Activated CD4-positive, alpha-beta T cell treated with anti-CD3 and anti-CD28 coated beads, Interleukin-2, amount 50 U/mL, for 48 hours (primary cell): Measurements from ENCODE around the gene ARHGEF10L.

Source experiments
- DNase-seq, 2 experiments: peaks; one replicate each; pipeline ENCODE4 v3.0.0-alpha.2; 2020

ARHGEF10L gene

DNA sequence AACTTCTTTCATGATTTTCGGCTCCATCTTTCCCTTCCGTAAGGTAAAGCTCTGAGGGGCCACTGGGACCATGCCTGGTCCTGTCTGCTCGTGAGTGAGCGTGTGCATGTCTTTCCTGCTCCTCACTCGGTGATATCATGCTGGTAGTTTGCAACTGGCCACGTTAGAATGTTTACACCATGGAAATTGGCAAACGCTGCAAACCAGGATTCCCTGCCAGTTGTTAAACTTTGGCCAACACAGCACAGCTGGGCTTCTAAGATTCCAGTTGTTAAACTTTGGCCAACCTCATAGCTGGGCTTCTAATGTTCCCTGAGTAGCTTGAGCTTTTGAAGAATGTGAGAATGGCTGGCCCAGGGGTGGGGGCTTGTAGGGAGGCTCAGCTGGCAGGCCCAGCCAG lies 147.6 kb downstream of the ARHGEF10L start:
- no peak for DNase-seq

DNA sequence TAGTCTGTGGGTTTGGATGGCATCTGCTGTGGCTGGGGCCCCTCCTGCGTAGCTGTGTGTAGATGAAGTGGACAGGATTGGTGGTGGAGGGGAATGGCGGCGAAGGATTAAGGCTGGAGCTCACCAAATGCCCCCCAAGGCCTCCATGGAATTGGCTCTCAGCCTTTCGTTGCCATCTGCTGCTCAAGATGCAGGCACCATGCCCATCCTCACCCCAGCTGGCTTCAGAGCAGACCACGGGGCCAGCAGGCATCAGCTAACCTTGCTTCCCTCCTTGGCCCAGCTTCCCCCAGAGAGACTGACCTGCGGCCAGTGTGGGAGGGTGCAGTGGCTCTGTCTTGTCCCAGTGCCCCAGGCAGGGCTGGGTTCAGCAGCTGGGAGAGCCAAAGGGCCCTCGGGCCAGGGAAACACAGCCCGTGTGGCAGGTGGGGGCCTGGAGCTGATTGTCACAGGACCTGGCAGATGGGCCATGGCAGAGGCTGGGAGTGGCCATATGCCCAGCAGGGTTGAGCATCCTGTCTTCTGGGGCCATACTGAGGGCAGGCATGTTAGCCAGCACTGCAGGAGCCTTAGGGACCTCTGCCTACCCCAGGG lies 148.8 kb downstream of the ARHGEF10L start:
- DNase-seq: no peak

DNA sequence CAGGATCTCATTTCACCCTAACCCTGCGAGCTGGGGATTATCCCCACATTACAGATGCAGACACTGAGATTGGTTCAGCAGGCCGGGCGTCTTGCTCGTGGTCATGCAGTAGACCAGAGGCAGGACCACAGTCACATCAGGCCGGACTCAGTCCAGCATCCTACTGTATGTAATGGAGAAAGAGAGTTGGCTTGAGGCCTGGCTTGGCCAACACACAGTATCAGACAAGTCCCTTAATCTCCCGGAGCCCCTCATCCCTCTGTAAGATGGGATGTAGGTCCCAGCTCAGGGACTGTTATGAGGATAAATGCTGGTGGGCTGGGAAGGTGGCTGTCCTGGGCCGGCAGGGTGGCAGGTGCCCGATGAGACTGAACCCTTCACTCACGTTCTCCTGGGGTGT lies 149.5 kb downstream of the ARHGEF10L start:
- DNase-seq: no peak

DNA sequence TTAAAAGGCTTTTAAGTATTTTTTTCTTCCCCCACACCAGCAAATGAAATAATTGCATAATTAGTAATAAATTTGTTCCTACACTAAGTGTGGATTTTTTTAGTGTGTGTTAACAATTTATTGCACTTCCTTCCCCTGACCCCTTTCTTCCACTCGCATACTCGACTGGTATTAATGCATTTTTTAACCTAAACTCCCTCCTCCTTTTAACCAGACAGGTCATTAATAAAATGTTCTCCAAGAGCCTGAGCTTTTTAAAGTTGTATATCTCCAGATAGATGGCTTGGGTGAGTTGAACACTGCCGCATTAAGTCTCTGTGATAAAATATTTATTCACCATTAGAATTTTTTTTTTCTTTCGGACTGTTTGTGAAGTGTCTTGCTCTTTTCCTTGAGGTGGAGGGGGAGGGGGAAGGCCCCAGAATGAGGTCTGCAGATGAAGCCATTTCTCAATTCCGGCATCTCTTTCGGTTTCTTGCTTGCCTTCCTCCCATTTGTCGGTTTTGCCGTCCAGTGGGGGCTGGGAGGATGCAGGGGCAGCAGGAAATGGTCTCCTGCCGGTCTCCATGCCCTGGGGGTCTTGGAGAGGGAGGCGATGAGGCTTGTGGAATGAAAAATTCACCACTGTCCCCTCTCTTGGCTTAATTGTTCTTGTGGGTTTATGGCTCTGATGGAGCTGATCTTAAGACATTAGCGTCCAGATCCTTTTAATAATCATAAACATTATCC lies 151.6 kb downstream of the ARHGEF10L start:
- DNase-seq: no peak

DNA sequence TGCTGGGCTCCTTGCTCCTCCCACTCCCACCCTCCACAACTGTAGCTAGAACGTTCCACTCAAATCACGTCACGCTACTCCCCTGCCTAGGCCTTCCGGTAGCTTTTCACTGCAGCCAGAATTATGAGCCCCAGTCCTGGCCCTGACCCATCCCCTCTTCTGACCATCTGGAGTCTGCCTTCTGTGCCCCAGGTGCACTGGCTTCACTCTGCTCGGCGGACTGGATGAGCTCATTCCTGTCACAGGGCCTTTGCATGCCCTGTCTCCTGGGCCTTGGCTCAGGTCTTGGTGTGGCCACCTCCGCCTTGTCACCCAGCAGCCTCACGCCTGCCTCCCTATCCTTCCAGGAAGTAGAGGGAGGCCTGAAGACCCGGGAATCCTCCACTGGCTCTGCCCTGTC lies 153.1 kb downstream of the ARHGEF10L start:
- DNase-seq: no peak

DNA sequence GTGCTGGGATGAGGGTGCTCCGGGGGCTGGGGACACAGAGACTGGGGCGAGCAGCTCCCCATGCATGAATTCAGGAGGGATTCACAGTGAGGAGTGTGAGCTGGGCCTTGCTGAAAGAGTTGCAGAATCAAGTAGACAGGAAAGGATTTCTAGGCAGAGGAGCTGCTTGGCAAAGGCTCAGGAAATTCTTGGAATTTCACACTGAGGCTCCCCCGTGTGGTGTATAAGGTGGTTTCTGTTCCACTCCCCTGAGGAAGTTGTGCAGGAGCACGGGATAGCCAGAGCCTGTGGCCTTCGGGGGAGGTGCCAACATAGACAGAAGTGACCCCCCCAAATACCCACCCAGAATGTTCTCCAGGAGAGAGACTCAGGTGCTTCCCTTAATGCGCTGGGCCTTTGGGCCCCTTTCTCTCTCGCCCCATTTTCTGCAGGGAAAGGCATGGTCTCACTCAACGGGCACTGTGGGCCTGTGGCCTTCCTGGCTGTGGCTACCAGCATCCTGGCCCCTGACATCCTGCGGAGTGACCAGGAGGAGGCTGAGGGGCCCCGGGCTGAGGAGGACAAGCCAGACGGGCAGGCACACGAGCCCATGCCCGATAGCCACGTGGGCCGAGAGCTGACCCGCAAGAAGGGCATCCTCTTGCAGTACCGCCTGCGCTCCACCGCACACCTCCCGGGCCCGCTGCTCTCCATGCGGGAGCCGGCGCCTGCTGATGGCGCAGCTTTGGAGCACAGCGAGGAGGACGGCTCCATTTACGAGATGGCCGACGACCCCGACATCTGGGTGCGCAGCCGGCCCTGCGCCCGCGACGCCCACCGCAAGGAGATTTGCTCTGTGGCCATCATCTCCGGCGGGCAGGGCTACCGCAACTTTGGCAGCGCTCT lies 157.2 kb downstream of the ARHGEF10L start:
- DNase-seq: no peak

DNA sequence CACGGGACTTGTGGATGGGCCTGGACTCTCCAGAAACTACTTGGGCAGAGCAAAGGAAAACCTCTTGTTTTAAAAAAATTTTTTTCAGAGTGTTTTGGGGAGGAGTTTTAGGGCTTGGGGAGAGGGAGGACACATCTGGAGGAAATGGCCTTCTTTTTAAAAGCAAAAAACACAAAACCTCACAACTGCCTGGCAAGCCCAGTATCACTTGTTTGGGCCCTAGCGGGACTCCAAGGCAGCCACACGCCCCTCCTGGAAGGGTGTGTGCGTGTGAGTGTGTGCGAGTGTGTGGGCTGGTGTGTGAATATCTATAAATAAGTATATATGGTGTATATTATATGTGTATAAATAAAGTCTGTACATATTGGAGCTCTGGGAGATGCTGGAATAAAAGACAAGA lies 158.0 kb downstream of the ARHGEF10L start:
- DNase-seq: no peak

DNA sequence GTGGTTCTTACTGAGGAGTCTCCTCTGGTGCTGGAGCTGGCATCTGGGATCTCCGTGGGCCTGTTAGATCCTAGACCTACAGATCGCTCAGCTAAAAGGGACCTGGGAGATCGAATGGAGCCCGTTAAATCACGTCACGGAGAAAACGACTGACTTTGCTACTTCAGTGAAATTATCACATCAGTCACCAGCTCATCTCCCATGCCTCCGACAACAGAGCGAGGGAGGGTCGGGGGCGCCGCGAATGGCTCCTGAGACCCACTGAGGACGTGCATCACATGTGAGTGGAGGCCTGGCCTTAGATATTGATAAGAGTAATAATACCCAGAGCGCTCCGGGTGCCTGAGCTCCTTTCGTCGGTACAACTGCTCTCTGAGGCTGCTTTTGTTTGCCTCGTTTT lies 160.1 kb downstream of the ARHGEF10L start:
- DNase-seq: no peak

DNA sequence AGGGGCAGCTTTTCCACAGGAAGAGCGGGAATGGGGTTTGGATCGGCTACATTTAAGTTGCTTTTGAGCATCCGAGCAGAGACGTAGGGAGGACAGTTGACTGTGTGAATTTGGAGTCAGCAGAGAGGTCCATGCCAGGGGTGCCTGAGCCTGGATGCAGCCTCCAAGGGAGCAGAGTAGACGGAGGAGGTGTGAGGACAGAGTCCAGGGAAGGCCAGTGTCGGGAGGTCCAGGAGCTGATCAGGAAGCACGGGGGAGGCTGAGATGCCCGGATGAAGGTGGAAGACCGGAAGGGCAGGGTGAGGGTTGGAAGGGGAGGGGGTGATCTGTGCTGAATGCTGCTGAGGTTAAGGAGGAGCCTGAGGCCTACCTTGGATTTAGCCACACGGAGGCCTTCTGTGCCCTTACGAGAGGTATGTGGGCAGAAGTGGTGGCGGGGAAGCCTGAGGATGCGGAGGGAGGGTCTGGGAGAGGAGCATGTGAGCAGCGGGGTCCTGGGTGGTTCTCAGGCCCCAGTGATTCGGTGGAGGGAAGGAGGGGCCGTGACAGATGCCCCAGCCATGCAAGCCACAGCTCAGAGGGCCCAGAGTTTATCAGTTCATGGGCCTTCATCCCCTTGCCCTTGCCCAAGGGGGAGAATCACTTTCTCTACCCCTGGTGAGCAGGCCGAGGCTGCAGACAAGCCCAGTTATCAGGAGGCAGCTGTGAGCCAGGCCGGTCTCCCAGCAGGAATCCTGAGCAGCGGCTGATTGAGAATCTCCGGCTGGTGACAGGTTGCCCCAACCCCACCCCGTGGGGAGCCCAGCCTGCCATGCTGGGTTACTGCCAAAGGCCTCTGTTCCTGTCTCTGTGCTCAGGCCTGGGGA lies 161.7 kb downstream of the ARHGEF10L start:
- no peak for DNase-seq

DNA sequence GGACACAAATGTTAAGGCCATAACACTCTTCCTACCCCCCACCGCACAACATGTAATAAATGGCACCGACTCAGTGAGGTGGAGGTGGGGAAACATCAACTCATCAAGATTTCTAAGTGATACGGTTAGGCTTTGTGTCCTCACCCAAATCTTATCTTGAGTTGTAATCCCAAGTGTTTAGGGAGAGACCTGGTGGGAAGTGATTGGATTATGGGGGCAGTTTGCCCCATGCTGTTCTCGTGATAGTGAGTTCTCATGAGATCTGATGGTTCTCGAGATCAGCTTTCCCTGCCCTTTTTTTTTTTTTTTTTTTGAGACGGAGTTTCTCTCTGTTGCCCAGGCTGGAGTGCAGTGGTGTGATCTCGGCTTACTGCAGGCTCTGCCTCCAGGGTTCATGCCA lies 164.7 kb downstream of the ARHGEF10L start:
- no peak for DNase-seq

DNA sequence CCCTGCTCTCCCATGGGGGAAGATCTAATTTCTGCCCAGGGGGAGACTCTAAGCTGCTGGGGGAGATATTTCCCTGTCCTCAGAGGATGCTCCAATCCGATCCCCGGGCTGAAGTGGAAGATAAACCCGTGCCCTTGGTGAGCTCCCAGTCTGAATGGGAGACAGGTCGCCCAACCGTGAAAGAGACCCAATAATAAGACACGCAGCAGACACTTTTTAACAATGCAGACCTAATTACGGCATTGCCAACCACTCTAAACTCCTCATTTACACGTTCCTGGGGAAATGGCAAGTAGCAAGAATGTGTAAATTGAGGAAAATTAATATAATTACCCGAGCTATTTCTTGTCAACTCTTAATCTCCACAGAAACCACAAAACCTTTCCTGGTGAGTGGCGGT lies 166.9 kb downstream of the ARHGEF10L start:
- DNase-seq: no peak

DNA sequence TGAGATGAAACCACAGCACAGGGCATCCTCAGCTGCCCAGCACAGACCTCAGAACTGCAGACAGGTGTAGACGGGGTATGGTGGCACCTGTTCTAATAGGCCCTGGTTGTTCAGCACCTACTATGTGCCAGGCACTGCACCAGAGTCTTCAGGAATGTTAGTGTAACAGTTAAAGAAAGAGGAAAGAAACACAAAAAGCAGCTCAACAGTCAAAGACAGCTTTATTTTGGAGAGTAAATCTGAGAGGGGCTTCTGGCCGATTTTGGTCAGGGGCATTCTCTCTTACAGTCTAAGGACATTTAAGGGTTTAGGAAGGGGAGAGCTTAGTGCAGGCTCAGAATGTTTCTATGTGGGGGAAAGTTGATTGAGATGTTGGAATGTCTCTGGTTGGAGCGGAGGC lies 170.5 kb downstream of the ARHGEF10L start:
- DNase-seq: no peak

DNA sequence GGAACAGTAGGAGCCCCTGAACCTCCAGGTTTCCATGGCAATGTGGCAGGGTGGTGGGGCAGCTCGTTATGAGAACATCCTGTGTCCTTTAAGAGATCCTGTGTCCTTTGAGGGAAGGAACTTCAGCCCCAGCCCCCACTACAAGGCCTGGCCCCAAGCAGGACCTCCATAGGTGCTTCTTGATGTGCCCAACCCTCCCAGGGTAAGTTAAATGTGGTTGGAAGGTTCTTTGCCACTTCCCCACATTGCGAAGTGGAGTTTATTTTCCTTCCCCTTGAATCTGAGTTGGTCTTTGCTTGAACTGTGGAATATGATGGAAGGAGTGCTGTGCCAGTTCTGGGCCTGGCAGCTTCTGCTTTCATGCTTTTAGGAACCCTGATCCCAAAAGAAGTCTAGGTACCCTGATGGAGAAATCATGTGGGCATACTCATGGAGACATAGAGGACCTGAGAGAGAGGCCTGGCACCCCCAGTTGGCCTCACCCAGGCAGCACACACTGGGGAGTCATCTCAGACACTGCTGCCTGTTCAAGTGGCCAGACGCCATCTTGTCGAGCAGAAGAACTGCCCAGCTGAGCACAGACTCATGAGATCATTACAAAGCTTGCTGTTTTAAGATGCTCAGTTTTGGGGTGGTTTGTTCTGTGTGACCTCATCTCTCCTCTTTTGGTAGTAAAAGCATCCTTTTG lies 171.5 kb downstream of the ARHGEF10L start:
- no peak for DNase-seq

DNA sequence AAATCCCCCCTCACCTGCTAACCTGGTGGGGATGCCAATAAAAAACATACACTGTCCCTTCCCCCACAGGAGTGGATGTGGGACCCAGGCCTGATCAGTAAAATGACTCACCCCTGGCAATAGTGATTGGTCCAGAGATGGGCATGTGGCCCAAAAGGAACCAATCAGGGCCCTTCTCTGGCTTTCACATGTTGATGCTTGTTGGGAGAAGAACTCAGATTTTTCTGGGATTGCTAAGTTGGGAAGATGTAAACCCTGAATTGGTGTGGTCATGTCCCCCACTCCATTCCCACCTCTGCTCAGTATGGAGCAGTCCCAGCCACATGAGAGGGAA lies 172.0 kb downstream of the ARHGEF10L start:
- DNase-seq: no peak

DNA sequence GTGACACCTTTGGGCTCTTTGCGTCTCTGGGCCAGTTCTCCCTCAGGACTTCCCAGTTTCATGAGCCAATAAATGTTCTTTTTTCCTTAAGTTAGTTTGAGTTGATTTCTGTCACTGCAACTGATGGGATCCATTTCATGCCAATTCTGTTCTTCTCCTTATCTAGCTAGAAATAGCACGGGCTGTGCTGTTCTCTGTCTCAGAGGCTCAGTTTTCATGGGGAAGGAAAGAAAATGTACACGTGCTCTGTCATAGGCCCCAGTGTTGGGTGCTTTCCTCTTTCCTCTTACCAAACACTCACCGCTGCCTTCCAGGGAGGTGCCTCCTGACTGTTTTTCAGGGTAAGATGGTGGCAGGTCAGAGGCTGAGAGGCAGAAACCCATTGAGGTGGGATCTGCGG lies 172.4 kb downstream of the ARHGEF10L start:
- no peak for DNase-seq

DNA sequence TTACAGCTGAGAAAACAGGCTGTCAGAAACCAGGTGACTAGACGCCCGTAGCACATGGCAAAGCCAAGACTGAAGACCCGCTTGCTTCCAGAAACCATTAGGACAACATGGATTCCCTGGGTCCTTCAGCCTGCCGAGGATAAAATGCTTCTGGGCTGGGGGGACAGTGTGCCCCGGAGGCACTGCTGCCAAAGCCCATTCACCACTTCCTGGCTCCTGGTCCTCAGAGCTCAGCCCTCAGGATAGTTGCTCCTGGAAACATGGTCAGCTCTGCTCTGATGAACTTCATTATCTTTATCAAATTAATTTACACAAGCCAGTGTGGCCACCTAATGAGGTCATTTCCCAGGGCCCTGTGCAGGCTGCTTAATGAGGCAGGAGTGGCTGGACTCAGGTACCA lies 174.5 kb downstream of the ARHGEF10L start:
- no peak for DNase-seq

DNA sequence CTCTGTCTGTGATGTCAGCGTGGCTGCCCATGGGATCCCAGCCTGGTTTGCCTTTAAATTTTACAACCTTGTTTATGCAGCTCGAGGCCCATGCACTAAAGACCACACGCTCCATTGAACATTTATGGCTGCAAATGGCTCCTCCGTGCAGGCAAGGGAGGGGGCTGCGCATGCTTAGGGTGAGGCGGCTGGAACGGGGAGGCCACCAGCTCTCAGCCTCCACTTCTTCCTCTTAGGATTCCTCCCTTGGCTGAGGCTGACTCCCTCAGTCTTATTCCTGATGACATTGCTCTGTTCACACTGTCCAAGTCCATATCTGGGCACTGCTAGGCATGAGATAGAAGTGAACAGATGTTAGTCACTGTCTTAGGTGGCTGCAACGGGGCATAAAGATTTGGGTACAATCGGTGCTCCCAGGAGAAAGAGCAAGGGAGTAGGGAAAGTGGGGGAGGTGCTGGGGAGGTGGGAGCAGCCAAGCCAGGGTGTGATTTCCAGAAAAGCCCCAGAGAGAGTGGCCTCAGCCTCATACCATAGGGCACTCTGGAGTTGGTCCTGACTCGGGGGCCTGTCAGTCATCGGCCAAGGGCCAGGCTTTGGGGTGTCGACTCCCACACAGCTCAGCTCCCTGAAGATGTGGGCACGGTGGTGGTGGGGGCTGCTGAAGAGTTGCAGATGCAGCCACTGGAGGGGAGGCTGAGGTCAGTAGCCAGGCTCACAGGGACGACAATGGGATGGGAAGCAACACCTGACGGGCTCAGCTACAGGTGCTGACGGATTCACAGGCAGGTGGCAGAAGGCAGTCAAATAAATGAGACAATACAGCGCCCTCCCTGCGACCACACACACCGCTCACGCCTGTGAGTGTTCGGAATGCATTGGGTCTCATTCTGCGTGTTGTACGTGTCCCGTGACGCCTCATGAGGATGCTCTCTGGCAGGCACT lies 178.4 kb downstream of the ARHGEF10L start:
- DNase-seq: no peak

DNA sequence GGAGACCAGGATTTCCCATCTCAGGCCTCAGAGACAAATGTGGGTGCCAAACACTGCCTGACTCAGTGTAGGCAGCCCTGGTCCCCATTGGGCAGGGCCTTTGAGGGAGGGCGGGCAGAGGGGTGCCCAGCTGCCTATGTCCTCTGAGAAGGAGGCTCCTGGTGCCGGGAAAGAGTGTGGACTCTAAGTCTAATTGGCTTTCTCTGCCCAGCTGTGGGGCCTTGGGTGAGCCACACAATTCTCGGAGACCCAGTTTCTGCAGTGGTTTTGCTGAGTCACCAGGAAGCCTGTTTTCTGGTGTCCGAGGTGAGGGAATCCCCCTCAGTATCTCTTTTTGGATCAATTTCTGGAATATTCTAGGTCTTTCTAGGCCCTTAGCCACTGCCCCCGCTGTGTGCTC lies 180.4 kb downstream of the ARHGEF10L start:
- no peak for DNase-seq

DNA sequence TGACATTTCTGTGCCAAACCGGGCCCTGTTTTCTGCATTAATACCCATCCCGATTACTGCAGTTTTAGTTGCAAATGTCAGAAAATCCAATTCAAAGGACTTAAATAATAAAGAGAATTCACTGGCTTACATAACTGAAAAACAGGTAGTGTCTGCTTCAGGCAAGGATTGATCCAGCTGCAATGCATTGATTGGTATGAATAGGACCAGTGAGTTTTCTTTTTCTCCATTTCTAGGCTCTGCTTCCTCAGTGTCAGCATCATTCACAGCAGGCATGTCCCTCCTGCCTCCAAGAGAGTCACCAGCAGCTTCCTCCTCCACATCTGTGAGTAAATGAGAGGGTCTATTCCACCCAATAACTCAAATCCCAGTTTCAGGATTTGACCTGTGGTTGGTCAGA lies 181.9 kb downstream of the ARHGEF10L start:
- no peak for DNase-seq

DNA sequence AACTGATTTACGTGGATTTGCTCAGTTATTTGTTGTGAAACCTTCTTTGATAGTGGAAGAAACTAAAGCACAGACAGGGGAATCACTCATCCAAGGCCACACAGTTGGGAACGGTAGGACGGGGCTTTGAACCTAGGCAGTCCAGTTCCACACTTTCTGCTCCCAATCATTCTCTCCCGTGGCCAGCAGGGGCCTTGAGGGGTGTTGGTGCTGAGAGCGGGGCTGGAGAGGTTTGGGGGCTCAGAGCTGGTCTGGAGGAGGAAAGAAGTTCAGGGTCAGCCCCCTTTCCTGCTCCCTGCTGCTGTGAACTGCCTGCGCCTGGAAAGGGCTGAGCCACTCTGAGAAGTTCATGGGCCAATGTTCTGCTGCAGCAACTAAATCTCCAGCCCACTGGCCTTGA lies 184.2 kb downstream of the ARHGEF10L start:
- no peak for DNase-seq

DNA sequence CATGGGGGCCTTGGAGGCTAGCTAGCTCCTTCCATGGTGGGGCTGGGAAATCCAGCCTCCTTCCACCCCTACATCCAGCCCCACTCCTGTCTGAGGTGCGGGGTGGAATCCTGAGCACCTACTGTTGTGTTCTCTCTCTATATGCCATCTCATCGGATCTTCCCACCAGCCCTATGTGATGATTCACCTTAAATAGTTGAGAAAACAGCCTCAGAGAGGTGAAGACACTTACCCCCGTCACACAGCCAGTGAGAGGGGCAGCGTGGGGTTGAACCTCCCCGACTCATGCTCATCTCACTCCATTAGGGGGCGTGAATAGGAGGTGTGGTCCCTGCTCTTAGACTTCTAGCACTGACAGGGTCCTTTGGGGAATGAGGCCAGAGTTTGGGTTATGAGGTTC lies 184.7 kb downstream of the ARHGEF10L start:
- DNase-seq: no peak
